GM19395 (cell line): Measurements from ENCODE around the gene COL4A3.

Source experiments
- ATAC-seq: cut with Tn5 transposase; IDR thresholded peaks from one replicate; pipeline ENCODE4 v1.9.1; 2021; ENCODE audit warnings: mild to moderate bottlenecking, moderate library complexity; ENCODE audit not compliant: unreplicated experiment

The COL4A3 gene

DNA sequence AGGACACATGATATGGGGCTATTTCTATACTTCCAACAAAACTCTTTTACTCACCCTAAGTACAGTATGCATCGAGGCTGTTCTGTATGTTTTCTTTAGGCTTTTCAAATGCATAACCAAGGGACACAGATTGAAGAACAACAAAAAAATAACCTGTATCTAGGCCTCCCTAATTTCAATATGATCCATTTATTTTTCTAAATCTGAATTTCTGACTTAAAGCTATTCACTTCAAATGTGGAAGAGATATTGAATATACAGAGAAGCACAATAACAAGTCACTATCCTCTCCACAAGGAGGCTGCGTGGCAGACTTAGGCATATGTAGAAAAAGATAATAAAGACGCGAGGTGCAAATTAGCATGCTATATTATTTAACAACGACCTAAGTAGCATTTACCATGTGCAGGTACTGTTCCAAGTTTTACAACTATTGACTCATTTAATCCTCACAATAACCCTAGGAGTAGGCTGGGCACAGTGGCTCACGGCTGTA is 121.4 kb downstream of the COL4A3 start:
- ATAC-seq, result no peak

DNA sequence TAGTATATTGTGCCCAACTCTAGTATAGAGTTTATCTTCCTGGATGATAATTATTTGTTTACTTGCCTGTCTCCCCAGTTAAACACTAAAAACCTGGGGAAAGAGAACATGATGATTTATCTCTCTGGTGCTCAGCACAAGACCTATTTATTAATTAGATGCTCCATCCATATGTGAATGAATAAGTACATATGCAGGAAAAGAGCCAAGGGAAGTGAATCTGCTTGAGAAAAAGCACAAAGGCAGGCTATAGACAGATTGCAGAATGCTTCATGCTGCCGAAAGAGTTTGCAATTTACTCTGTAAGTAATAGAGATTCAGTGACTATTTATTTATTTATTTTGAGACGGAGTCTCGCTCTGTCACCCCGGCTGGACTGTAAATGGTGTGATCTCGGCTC is 123.3 kb downstream of the COL4A3 start:
- ATAC-seq, result no peak

DNA sequence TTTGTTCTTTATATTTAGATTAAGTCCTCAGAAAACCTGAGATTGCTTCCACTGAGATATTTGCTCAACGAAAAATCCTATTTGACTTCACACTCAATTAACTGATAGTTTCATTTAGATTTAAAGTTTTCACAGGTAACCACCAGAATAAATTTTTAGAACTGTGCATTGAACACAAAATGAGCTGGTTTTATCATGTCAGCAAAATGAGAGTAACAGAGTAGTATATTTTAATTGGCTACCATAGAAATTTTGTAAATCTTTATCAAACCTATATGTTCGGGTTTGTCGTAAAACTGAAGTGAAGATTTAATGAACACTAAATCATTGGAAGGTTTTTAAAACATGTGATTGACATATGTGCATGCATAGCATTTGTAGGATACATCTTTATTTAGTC is 127.9 kb downstream of the COL4A3 start:
- no peak for ATAC-seq

DNA sequence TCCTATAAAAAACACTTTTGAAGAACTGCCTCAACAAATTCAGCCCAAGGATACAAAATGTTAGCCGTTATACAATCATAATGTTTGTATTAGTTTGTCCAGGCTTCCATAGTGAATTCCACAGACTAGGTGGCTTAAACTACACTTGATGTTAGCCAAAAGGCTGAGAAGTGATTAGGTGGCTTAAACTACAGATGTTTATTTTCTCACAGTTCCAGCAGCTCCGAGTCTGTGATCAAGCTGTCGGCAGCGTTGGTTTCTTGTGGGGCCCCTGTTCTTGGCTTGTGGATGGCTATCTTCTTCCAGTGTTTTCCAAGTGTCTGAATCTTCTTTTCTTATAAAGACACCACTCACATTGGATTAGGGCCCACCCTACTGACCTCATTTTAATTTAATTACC is 129.1 kb downstream of the COL4A3 start:
- ATAC-seq, result no peak

DNA sequence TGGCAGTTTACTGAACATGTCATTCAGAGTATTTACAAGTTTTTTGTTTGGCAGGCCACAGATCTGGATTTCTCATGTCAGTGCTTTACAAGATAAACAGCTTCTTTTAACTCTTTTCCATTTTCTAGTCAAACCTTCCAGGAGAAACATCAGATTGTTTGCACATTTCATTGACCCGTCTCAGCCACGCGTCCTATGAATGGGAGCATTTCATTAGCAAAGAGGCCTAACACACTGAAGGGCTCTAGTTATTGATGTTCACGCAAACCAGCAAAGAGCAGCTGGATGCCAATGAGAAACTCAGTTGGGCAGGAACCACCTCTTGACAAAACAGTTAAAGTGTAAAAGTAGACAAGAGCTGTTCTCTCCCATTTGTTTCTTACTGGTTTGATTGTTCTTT is 131.4 kb downstream of the COL4A3 start:
- no peak for ATAC-seq

DNA sequence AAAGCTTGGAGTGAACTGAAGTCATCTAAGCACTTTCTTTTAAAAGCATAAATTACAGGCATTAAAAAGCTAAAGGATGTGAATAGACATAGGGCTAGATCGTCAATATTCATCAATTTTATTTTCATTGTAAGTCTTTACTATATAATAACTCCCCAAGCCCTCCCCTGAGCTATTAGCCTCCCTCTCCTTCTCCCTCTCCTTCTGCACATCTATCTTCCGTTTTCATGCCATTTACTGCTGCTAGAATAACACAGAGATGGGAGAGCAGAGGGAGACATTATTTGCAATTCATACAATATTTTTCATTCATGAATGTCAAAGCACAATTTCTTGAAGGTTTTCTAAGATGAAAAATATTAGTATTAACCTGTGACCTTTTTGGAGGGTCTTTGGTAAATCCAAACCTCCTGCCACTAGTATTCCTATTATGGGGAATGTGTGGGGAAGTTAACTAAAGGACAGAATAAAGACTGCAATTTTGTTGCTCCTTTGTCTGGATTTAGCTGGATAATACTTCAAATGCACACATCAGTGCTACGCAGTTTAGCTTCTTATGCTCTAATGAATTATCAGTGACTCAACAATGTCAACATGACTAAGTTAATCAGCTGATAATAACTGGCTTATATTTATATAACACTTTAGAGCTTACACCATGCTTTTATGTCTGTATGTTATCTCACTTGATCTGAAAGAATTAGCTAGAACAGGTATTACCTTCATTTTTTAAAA is 132.4 kb downstream of the COL4A3 start:
- ATAC-seq, result no peak

DNA sequence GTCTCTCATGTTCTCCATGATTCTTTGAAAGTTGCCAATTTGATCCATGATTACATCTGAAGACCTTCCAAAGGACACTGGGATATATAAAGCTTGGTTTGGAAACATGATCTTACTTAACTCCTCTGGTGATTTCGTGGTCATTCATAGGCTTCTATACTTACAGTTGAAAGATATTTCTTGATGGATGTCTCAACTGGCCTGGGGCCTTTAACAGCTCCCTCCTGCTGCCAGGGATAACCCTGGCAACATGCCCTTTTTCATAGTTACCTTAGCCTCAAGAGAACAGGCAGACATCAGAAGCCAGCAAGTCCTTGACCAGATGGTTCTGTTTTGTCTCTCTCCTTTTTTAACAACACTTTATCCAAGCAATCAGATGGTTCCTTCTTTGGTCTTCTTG is 137.1 kb downstream of the COL4A3 start:
- ATAC-seq, result no peak

DNA sequence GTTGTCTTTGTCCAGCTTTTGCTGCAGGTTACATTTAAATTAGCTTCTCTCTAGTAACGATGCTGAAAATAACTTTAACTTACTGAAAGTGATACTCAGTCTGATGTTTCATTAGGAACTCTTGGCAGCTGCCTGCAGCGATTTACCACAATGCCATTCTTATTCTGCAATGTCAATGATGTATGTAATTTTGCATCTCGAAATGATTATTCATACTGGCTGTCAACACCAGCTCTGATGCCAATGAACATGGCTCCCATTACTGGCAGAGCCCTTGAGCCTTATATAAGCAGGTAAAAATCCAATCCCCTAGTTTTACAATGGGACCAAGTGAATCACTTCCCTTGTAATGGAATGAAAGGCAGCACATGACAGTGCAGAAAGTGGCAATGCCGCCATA is 144.4 kb downstream of the COL4A3 start:
- ATAC-seq, result peak; percentile 87

DNA sequence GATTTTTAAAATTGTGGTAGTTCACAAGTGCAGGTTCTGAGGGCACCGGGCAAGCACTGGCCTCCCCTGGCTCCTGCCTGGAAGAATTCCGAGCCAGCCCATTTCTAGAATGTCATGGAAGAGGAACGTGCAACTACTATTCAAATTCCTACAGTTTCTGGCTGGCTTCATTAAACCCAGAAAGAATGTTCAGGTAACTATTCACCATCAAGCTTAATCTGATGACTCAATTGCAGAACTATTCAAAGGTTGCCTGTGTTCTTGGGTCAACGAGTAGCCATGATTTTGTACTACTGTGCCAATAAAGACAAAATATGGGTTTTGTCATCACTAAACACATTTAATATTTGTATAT is 146.3 kb downstream of the COL4A3 start:
- ATAC-seq, result no peak

DNA sequence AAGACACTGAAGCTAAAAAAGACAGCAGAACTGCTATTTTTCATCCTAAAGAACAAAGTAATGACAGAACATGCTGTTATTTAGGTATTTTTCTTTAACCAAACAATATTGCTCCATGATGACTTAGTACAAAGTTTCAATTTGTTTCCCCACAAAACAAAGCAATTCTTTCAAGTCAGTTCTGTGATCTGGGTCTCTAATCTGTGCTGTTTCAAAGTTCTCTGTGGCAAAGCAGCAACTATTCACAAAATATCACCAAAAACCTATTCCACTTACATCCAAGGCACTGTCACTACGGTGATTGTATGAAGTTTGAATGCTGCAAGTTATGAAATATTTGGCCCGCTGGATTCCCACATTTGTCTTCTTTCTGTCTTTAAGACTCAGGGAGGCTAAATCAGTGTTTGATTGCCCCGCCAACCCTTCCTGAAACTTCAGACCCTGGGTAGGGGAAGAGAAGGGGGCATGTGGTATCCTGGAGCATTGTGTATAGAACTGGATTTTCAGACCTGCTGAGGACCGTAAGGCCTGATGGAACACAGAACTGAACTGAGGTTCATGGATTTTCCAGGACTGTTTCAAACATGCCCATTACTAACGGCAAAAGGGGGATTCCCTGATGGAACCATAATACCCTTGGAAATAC is 147.6 kb downstream of the COL4A3 start:
- ATAC-seq, result no peak

DNA sequence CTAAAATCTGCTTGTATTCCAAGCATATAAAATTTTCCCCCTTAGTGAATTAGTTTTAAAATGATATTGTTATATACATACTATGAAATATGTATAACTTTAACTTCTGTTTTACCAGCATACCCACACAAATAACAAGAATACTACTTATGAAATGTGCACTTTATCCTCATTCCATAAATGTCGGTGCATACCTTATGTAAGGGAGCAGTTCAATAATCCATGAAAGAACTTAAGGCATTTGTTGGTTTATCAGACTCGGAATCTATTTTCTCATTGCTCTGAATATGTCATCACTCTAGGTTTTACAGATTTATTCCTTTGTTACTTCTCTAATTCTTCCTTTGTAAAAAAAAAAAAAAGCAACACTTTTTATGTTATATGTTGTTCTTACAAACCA is 148.2 kb downstream of the COL4A3 start:
- no peak for ATAC-seq

DNA sequence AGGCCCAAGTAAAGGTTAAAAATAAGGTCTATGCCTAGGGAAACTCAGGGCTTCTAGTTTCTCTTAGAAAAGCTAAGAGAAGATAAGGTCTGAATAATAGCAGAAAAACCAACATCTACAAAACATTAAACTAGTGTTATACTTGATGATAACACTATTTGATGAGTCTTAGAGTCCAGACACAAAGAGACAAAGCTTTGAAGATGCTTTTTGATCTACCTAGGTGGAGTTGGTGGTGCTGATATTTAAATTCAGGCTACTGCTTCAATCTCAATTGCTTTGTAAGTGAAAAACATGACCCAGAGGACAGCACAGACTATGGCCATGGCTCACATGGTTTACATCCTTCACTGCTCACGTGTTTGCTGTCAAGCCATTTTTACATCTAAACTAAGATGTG is 148.9 kb downstream of the COL4A3 start:
- ATAC-seq, result no peak

DNA sequence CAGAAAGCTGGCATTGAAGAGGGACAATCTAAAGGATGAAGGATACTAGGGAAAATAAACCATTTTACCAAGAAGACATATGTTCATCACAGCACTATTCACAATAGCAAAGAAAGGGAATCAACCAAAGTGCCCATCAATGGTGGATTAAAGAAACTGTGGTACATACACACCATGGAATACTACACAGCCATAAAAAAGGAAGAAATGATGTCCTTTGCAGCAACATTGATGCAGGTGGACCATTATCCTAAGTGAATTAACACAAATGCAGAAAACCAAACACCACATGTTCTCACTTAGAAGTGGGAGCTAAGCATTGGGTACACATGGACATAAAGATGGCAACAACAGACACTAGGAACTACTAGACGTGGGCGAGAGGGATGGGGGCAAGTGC is 153.4 kb downstream of the COL4A3 start:
- ATAC-seq, result no peak

DNA sequence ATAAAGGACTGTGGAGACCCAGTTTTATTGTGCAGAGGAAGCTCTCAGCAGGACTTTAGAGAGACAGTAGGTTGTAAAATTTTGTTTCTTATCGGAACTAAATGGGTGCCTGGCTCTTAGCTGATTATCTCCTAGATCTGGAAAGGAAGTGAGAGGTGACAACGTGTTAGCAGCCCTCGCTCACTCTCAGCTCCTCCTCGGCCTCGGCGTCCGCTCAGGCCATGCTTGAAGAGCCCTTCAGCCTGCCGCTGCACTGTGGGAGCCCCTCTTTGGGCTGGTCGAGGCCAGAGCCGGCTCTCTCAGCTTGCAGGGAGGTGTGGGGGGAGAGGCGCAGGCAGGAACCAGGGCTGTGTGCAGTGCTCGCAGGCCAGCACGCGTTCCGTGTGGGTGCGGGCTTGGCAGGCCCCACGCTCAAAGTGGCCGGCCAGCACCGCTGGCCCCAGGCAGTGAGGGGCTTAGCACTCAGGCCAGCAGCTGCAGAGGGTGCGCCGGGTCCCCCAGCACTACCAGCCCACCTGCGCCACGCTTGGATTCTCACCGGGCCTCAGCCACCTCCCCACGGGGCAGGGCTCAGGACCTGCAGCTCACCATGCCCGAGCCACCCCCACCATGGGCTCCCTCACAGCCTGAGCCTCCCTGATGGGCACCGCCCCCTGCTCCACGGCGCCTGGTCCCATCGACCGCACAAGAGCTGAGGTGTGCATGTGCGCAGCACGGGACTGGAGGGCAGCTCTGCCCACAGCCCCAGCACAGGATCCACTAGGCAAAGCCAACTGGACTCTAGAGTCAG is 156.1 kb downstream of the COL4A3 start:
- ATAC-seq, result no peak

DNA sequence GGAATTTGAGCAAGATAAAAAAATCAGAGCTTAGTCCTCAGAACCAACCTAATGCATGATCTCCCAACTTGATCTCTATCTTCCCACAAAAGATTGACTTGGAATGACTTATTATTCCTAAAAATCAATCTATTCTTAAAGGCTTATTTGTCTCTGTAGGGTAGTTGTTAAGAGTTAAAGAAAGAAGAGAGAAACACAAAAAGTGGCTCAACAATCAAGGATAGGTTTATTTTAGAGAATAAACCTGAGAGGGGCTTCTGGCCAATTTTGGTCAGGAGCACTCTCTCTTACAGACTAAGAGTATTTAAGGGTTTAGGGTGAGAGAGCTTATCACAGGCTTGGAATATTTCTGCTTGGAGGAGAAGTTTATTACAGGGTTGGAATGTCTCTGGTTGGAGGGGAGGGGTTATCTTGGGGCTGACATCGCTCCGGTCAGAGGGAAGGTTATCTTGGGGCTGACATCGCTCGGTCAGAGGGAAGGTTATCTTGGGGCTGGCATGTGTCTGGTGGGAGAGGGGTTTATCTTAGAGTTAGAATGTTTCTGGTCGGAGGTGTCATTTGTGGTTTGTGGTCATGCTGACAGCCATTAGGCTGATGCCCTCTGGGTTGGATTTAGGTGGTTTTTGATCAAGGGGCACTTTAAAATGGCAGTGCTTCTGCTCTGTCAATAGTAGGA is 158.2 kb downstream of the COL4A3 start:
- no peak for ATAC-seq

DNA sequence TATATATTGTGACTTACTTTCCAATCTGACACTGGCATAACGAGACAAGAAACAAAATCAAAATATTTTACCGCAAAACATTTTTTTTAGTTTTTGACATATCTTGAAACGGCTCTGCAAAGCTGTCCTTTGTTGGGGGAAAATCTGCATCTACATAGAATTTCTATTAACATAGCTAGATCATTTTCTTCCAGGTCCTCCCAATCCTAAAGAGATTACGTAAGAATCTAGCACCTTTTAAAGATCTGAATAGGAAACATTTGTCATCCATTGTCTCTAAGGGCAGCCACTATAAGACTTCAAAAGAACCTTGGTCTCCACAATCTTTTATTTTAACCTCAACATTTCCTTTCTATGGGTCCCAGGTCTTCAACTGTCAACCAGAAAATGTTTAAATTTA is 159.4 kb downstream of the COL4A3 start:
- ATAC-seq, result no peak

DNA sequence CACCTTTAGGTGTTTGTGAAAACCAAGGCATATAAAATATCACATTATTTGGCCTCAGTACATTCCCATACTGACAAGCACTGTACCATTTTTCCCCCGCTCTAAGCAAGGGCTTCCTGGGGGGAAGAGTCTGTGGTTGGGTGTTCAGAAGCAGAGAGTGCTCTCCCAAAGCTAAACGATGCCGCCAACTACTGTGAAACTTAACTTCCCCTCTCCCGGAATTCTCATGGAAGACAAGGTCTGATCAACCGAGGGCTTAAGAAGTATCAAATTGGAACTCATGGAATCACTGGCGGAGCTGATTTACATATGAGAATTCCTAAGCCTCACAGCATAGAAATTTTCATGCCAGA is 160.2 kb downstream of the COL4A3 start:
- ATAC-seq, result peak; percentile 20

DNA sequence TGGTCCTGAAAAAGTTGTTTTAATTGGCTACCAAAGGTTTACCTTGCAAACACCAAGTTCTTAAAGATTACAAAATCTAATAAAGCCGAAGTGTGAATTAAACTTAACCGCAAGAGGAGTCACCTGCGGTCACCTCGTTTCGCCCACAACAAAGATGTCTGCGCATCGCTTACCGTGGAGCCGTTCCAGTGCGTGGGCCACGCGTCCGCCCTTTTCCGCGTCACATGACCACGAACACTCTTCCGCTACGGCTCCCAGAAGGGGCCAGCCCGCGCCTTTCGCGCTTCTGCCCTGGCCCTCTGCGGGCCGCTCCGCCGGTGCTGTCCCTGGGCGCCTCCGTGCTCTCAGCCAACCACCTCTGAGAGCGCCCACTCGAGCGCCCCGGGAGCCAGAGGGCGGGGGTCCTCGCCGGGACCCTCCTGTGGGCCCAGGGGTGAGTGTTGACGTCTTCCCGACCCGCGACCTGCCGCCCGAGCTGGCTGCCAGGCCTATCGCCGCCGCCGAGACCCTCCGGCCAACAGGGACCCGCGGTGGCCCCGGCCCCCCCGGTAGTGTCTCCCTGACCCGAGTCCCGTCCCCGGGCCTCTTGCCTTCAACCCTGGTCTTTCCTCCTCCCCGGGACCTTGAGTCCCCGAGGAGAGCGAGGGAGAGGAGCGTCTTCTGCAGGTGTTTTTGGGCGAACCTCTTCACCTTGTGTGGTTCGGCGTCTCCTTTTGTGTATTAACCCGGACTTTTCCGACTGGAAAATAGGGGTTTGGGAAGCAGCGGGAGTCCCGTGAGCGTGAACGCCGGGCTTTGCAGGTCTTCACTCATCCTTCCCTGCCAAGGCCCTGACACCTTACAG is 160.8 kb downstream of the COL4A3 start, which contains the start of gene MFF:
TSS of gene MFF (plus strand) at position 257 of the 844 bp plus-strand sequence. CDS start 5,415 bp downstream, outside the sequence.
- peak; percentile 97 for ATAC-seq

DNA sequence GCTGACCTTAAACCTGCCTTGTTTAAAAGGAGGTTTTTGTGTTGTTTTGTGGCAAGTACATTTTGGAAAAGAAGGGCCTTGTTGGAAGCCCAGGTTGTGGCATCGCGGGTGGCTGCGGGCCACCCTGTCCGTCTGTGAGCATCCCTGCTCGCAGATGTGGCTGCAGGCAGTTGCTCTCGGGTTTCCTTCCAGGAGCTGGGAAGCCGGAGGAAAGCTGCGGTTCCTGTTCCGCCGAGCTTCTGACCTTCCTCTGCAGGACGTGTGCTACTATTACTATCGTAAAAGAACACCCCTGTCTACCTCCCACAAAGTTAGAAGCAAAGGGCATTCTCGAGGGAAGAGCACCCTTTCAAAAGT is 161.4 kb downstream of the COL4A3 start:
- peak; percentile 19 for ATAC-seq

DNA sequence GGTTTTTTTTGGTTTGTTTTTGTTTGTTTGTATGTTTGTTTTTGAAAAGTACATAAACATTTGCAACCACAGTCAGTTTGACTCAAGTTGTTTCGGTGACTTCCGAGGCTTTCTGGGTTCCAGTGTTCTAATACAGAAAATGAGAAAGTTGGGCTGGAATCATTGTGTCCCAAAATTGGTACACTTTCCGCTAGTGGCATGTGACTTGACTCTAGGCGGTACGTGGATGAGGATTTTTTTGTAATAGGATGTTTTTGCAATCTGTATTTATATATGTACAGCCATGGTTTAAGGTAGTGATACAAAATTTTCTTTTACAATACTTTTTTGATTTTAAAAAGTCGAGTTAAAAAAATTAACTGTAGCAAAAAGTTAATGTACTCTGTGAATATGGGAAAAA is 162.4 kb downstream of the COL4A3 start:
- ATAC-seq, result no peak

DNA sequence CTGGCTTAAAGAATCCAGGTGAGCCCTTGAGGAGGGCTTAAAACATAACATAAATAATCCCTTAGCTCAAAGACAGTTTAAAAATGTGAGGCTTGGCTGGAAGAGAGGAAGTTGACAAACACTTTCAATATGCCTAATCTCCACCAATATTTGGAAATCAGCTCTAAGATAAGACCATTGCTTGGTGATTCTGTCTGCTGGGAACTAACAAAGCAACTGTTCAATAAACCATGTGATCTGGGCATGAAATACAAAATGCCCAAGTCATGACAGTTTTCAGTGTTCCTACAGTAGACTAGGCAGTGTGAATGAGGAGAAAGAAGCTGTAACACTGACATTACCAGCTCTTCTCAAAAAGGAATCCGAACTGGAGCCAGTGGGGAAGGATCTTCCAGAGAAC is 171.3 kb downstream of the COL4A3 start:
- no peak for ATAC-seq
